NCI-H128 (cell line): Measurements from ENCODE around the gene DDA1.

Experiments used
- DNase-seq: peaks from one replicate; lab custom pipeline; 2025; ENCODE audit not compliant: unreplicated experiment; lab: John Stamatoyannopoulos, UW

DDA1 gene

GRCh38 chr19:17311455-17312188 is 2.3 kb downstream of the DDA1 start:
- DNase-seq = no peak

GRCh38 chr19:17312189-17313113 is 3.1 kb downstream of the DDA1 start:
- DNase-seq = no peak

- DNase-seq = no peak
Measured at GRCh38 chr19:17314007-17314593, 4.7 kb downstream of the DDA1 start.

GRCh38 chr19:17318966-17319365 is 9.6 kb downstream of the DDA1 start:
- no peak for DNase-seq

GRCh38 chr19:17319473-17320238 is 10.3 kb downstream of the DDA1 start:
- no peak for DNase-seq

- DNase-seq = no peak
Measured at GRCh38 chr19:17320435-17320834, 11.1 kb downstream of the DDA1 start.

- no peak for DNase-seq
Measured at GRCh38 chr19:17321655-17322489, 12.5 kb downstream of the DDA1 start.

- DNase-seq = no peak
Measured at GRCh38 chr19:17322854-17323253, 13.5 kb downstream of the DDA1 start.

GRCh38 chr19:17323300-17323963 is 14.1 kb downstream of the DDA1 start:
- no peak for DNase-seq

GRCh38 chr19:17323964-17324332 is 14.6 kb downstream of the DDA1 start:
- DNase-seq = no peak

- DNase-seq = no peak
Measured at GRCh38 chr19:17324357-17325114, 15.2 kb downstream of the DDA1 start.

- no peak for DNase-seq
Measured at GRCh38 chr19:17325133-17325532, 15.8 kb downstream of the DDA1 start.

- no peak for DNase-seq
Measured at GRCh38 chr19:17325881-17326594, 16.7 kb downstream of the DDA1 start.

- DNase-seq = no peak
Measured at GRCh38 chr19:17326595-17326966, 17.2 kb downstream of the DDA1 start.

GRCh38 chr19:17327068-17327653 is 17.8 kb downstream of the DDA1 start:
- no peak for DNase-seq

GRCh38 chr19:17327654-17328516 is 18.5 kb downstream of the DDA1 start:
- DNase-seq = no peak
